Left lobe of liver (tissue), 2 donors: ENCODE results near the gene PSEN1. TPM values are rescaled to one million over a fixed set of nuclear protein-coding genes. Genes with fewer than 3 reads are reported as not detected.
A peak's percentile ranks its signal among the peaks of the same experiment; 100 is the strongest.
"Not testable (repeated sequence)": the region's sequence is repeated elsewhere in the genome, so short reads cannot be mapped to it uniquely, and the experiment has no call there.

ENCODE experiments used
- ATAC-seq: fragments of 200-7000 bp; cut with Tn5 transposase; one replicate; pipeline ENCODE4 v1.9.1; 2020; ENCODE audit warnings: mild to moderate bottlenecking, moderate library complexity
- DNase-seq: peaks from one replicate; pipeline ENCODE4 v3.0.0-alpha.2; 2020; ENCODE audit warnings: low spot score
- total RNA-seq: library from RNA; stranded (reverse); gene quantifications from one replicate; pipeline ENCODE4 v1.2.1, GENCODE V29; 2021
- donor health status: DM: no; HTN: no; CAD: no; lungs with moderate emphysema.
- donor health status: DM: no; HTN: yes; CAD: no.

PSEN1 gene
- total RNA-seq, 1 donor from 2014 or later, result 22.8 TPM

DNA sequence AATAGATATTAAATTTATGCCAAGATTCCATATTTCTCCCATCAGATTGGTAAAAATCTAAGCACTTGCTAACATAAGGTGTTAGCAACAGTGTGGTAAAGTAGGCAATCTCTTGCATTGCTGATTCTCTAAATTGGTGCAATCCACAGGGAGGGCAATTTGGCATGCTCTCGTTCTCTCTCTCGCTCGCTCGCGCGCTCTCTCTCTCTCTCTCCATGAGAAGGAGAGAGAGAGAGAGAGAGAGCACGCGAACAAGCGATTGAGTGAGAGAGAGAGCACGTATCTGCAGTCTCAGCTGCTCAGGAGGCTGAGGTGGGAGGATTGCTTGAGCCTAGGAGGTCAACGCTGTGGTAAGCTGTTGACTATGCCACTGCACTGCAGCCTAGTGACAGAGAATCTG, 25.9 kb downstream of the PSEN1 start:
- DNase-seq (no peak), ATAC-seq (peak; percentile 14)

DNA sequence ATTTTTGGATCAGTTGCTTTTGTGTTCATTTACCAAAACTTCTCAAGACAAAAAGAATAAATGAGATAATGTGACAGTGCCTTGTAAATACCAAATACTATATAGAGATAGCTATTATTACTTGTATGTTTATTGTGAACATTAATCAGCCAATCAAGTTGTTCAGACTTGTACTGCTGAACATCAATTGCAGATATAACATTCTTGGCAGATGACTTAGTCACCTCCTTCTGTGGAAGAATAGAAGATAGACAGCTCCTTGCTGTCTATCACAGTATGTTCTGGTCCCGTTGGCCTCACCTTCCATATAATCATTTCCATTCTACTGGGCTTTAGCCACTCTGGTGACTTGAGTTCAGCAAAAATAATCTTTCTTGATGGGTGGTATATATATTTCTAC, 30.1 kb downstream of the PSEN1 start:
- ATAC-seq (no peak), DNase-seq (no peak)

DNA sequence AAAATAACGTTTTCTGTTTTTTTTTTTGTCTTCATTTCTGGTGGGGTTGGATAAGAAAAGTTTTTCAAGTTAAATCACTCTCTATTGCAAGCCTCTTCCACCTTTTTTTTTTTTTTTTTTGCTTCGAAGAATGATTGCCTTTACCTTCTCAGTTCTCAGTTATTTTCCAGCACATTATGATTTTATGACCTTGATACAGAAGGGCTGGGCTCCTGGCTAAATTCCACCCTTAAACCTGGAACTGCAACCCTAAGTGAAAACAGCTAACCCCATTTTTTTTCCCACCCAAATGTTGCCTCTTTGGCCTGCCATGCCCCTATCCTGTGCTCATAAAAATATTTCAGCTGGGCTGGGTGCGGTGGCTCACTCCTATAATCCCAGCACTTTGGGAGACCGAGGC, 31.4 kb downstream of the PSEN1 start:
- ATAC-seq, result no peak

DNA sequence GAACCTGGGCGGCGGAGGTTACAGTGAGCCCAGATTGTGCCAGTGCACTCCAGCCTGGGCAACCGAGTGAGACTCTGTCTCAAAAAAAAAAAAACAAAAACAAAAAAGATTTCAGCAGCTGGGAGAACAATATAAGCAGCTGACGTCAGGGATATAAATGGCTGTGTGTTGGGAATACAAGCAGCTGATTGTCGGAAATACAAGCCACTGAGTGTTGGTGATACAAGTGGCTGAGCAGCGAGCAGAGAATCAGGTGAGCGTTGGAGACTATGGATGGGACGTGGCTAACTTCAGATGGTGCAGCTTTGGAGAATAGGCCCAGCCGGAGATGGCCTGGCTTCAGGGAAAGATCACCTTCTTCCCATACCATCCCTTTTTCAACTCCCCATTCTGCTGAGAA, 32.0 kb downstream of the PSEN1 start:
- ATAC-seq (no peak), DNase-seq (no peak)

More for the DNA sequence above, 31.4 kb downstream of the PSEN1 start:
- no peak for DNase-seq

DNA sequence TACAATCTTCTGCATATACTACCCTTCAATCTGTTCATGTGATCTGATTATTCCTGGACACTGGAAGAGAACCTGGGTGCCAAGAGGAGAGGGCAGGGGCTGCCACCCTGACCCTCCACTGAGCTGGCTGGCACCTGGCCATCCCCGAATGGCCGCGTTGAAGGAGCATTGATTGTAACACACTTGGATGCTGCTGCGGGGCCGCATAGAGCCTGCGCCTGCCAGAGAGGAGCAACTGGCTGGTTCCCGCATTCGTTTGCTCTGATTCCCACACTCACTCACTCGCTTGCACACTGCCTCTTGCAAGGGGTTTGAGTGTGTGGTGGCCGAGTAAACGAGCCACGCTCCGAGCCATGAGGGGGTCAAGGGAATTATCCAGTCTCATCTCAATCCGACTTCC, 32.4 kb downstream of the PSEN1 start:
- DNase-seq, result no peak

DNA sequence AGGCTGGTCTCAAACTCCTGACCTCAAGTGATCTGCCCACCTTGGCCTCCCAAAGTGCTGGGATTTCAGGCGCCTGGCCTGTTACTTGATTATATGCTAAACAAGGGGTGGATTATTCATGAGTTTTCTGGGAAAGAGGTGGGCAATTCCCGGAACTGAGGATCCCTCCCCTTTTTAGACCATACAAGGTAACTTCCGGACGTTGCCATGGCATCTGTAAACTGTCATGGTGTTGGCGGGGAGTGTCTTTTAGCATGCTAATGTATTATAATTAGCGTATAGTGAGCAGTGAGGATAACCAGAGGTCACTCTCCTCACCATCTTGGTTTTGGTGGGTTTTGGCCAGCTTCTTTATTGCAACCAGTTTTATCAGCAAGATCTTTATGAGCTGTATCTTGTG, 33.5 kb downstream of the PSEN1 start:
- DNase-seq, ATAC-seq: not testable (repeated sequence)

More for the DNA sequence above, 32.4 kb downstream of the PSEN1 start:
- no peak for ATAC-seq

DNA sequence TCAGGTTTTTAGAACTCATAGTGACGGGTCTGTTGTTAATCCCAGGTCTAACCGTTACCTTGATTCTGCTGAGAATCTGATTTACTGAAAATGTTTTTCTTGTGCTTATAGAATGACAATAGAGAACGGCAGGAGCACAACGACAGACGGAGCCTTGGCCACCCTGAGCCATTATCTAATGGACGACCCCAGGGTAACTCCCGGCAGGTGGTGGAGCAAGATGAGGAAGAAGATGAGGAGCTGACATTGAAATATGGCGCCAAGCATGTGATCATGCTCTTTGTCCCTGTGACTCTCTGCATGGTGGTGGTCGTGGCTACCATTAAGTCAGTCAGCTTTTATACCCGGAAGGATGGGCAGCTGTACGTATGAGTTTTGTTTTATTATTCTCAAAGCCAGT, 34.4 kb downstream of the PSEN1 start:
- ATAC-seq (no peak), DNase-seq (no peak)

DNA sequence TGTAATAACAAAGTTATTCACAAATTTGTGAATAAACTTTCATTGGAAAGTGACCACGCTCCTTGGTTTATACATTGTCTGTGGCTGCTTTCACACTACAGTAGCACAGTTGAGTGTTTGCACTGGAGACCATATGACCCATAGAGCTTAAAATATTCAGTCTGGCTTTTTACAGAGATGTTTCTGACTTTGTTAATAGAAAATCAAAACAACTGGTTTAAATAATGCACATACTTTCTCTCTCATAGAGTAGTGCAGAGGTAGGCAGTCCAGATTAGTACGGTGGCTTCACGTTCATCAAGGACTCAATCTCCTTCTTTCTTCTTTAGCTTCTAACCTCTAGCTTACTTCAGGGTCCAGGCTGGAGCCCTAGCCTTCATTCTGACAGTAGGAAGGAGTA, 36.2 kb downstream of the PSEN1 start:
- ATAC-seq (no peak), DNase-seq (no peak)

DNA sequence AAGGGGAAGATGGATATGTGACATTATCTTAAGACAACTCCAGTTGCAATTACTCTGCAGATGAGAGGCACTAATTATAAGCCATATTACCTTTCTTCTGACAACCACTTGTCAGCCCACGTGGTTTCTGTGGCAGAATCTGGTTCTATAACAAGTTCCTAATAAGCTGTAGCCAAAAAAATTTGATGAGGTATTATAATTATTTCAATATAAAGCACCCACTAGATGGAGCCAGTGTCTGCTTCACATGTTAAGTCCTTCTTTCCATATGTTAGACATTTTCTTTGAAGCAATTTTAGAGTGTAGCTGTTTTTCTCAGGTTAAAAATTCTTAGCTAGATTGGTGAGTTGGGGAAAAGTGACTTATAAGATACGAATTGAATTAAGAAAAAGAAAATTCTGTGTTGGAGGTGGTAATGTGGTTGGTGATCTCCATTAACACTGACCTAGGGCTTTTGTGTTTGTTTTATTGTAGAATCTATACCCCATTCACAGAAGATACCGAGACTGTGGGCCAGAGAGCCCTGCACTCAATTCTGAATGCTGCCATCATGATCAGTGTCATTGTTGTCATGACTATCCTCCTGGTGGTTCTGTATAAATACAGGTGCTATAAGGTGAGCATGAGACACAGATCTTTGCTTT, 36.9 kb downstream of the PSEN1 start:
- no peak for DNase-seq
- ATAC-seq, result peak; percentile 67

DNA sequence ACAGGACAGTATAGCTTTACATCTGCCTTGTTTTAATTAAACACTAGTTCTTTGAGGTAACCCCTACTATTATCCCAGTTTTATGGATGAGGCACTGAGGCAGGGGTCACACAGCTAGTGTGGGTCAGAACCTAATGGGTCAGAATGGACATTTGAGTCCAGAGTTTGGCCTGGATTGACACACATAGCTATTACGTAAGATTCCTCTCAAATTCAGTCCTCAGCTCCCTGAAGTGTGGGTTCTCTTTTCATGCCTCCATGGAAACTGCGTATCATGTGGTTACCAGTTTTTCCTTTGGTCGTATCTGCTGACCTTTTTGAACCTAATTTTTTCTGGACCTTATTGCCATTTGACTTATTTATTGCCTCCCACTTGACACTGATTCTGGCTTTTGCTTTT, 40.4 kb downstream of the PSEN1 start:
- DNase-seq (no peak), ATAC-seq (peak; percentile 71)

DNA sequence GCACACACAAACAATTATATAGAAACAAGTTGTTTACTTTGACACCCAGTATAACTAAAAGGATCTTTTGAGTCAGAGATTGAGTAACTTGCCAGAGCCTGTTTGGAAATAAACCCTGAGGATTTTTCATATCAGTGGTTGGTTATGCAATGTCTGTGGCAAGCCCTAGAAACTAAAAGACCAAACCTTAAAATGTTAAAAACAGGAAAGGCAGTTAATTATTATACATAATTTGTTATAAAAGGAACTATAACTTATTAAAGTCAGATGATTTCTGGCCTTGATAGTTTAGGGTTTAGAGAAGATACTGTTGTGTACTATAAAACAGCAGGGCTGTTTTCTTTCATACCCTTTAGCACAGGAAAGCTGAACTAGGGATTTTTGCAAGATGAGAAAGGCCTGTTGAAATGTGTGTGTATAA, 44.1 kb downstream of the PSEN1 start:
- DNase-seq (no peak), ATAC-seq (peak; percentile 80)

DNA sequence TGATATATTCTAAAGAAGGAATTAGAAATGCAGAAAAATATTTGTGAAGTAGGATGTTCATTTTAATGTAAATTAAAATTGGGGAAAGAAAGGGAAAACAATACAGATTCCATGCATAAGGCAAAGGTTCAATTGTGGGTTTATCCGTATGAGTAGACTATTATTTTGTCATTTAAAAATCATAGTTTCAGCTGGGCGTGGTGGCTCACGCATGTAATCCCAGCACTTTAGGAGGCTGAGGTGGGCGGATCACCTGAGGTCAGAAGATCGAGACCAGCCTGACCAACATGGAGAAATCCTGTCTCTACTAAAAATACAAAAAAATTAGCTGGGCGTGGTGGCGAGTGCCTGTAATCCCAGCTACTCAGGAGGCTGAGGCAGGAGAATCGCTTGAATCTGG, 44.7 kb downstream of the PSEN1 start:
- not testable (repeated sequence) for ATAC-seq, DNase-seq

DNA sequence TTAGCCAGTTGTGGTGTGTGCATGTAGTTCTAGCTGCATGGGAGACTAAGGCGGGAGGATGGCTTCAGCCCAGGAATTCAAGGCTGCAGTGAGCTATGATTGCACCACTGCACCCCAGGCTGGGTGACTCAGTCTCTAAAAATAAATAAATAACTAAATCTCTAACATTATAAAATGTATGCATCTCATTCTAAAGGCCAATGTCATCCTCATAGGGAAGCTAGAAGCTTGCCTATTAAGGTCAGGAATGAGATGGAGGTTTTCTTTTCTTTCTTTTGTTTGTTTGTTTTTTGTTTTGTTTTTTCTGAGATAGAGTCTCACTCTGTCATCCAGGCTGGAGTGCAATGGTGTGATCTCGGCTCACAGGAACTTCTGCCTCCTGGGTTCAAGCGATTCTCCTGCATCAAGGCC, 52.2 kb downstream of the PSEN1 start:
- ATAC-seq, result no peak
- DNase-seq, result no peak

DNA sequence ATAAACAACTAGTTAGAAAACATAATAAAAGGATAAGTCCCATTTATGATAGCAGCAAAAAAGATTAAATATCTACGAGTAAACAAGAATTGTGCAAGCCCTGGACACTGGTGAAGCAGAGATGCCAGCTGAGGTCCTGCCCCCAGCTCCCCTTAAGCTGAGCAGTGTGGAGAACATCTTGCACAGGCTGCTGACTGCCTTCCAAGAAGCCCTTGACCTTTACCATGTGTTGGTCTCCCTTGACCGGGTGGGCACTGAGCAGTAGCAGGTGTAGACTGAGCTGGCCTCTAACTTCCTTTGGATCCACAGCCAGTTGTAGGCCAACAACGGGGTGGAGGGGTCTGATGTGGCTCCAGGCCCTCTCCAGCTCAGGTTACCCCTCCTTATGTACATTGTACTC, 53.3 kb downstream of the PSEN1 start:
- DNase-seq (no peak), ATAC-seq (no peak)

DNA sequence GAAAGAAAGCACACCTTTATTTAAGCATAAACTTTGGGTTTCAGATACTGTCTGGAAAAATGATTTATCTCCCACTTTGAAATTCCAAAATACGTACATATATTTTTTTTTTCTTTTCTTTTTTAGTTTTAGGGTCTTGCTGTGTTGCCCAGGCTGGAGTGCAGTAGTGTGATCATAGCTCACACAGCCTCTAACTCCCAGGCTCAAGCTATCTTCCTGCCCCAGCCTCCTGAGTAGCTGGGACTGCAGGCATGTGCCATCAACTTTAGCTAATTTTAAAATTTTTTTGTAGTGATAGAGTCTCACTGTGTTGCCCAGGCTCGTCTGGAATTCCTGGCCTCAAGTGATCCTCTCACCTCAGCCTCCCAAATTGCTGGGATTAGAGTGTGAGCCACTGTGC, 55.1 kb downstream of the PSEN1 start:
- DNase-seq (no peak), ATAC-seq (no peak)

DNA sequence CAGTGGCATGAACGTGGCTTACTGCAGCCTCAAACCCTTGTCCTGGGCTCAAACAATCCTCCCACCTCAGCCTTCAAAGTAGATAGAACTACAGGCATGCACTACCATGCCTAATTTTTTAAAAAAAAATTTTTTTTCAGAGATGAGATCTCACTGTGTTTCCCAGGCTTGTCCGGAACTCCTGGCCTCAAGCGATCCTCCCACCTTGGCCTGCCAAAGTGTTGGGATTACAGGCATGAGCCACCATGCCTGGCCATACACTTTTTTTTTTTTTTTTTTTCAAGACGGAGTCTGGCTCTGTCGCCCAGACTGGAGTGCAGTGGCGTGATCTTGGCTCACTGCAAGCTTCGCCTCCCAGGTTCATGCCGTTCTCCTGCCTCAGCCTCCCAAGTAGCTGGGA, 58.0 kb downstream of the PSEN1 start:
- ATAC-seq, DNase-seq: not testable (repeated sequence)

DNA sequence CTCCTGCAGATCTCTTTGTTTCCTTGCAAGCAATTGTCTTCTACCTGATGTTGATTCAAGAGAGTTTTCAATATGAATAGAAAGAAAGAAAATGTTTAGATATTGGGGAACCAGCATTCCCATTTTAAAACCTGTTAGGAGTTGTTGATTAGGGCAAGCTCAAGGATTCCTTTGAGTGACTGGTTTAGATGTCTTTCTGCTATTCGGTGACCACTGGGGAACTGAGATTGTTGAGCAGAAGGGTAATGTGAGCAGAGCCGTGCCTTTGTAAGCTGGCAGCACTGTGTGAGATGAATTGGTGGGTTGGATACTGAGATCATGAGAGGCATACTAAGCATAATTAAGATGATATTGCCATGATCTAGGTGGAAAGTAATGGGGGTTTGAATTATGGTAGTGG, 61.9 kb downstream of the PSEN1 start:
- DNase-seq, result no peak
- no peak for ATAC-seq

DNA sequence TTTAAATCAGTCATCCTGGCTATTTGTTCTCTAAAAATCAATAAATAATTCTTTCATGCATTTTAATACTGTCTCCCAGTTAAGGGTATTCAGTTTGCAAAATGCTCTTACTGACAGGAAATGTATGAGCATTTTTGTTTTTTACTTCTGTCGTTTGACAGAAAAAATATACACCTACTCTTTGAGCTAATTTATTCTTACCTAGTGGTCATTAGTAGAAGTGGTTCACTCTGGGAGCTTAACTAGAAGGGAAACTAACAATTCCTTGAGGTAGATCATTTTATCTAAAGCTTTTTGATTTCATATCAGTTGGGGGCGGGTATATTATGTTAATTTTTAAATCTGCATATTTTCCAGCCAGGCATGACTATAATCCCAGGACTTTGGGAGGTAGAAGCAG, 67.2 kb downstream of the PSEN1 start:
- no peak for DNase-seq
- no peak for ATAC-seq

DNA sequence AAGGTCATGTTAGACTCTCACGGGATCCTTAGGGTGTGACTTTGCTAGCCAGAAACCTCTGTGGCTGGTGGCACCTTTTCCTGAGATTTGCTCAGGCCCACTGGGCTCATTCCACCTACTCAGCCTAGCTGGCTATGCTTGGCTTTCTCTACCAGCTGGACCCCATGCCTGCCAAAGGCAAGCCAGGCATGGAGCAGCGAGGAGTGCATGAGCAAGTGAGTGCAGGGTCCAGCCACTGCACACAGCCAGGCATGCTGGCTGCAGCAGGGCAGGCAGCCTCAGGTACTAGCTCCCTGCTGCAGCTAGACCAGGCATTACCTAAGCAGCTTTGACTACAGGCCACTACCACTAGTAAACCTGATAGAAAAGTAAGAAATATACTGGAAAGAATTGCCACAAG, 71.3 kb downstream of the PSEN1 start:
- ATAC-seq (no peak), DNase-seq (no peak)

DNA sequence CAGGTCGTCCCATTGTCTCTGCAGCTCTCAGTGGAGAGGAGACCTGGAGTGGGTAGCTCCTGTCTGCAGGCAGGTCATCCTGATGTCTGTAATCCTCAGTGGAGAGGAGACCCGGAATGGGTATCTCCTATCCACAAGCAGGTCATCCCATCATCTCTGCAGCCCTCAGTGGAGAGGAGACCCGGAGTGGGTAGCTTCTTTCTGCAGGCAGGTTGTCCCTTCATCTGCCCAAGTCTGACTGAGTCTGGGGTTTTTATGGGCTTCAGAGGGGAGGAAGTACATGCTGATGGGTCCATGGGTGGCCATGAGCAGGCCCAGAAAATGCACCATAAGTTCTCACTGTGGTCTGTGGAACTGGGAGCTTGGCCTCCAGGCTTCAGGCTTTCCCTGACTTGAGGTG, 72.1 kb downstream of the PSEN1 start:
- ATAC-seq (no peak), DNase-seq (no peak)

DNA sequence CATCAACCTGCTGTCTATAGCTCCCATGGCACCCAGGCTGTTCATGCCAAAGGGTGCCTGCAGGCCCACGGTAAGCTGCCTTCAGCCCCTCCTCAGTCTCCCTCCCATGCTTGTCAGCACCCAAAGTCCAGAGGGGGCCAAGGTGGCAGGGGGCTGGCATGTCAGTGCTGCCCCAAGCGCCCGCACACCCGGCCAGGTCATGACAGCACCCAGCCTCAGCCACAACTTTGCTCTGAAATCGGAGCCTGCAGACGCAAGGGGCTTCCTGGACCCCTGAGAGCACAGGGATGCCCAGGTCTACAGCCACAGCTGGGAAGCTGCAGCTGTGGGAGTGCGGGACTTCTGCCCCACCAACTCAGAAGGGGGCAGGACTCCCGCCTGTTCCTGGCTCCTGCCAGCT, 72.5 kb downstream of the PSEN1 start:
- DNase-seq, result no peak

DNA sequence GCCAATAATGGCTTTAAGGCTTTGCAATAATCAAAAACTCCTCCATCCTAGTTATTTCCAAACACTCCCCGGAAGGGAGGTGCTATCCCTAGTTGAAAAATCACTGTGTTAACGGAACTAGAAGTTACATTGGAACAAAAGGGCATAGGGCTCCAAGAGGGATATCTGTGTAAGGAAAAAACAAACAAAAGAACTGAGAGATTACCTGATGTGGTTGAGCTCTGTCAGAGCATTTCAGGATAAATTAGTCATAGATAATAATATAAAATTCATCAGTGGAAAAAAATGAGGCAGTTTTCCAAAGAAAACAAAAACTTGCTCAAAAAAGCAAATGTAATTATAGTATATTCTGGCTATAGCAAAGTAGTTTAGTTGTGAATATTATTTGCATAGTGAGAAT, 73.6 kb downstream of the PSEN1 start:
- peak; percentile 71 for ATAC-seq
- DNase-seq, result no peak

More for the DNA sequence above, 72.5 kb downstream of the PSEN1 start:
- ATAC-seq, result no peak
